ENCODE measurements around the gene AKR1C1.
"Not testable (repeated sequence)": the region's sequence is repeated elsewhere in the genome, so short reads cannot be mapped to it uniquely, and the experiment has no call there.

GRCh38 chr10:5031588-5031987 lies 68.4 kb downstream of the AKR1C1 start:
- not testable (repeated sequence) for TF ChIP-seq CTCF (IDR thresholded peaks at IDR 0.05); ELF4 (CRISPR knock-in tag; IDR thresholded peaks at IDR 0.05; ENCODE audit: low read depth); TEAD1 (CRISPR knock-in tag; IDR thresholded peaks at IDR 0.05); NR2C2 (CRISPR knock-in tag; IDR thresholded peaks at IDR 0.05); FOXP1 (CRISPR knock-in tag; IDR thresholded peaks at IDR 0.05; ENCODE audit: borderline replicate concordance); FOXK1 (CRISPR knock-in tag; IDR thresholded peaks at IDR 0.05); NFATC4 (CRISPR knock-in tag; IDR thresholded peaks at IDR 0.05); CBFB (CRISPR knock-in tag; IDR thresholded peaks at IDR 0.05; ENCODE audit: low read depth); SMAD4 (CRISPR knock-in tag; IDR thresholded peaks at IDR 0.05); HMGXB4 (CRISPR knock-in tag; IDR thresholded peaks at IDR 0.05); ZNF232 (CRISPR knock-in tag; IDR thresholded peaks at IDR 0.05); FOXP4 (CRISPR knock-in tag; IDR thresholded peaks at IDR 0.05)
- TF ChIP-seq, protein P1, sequence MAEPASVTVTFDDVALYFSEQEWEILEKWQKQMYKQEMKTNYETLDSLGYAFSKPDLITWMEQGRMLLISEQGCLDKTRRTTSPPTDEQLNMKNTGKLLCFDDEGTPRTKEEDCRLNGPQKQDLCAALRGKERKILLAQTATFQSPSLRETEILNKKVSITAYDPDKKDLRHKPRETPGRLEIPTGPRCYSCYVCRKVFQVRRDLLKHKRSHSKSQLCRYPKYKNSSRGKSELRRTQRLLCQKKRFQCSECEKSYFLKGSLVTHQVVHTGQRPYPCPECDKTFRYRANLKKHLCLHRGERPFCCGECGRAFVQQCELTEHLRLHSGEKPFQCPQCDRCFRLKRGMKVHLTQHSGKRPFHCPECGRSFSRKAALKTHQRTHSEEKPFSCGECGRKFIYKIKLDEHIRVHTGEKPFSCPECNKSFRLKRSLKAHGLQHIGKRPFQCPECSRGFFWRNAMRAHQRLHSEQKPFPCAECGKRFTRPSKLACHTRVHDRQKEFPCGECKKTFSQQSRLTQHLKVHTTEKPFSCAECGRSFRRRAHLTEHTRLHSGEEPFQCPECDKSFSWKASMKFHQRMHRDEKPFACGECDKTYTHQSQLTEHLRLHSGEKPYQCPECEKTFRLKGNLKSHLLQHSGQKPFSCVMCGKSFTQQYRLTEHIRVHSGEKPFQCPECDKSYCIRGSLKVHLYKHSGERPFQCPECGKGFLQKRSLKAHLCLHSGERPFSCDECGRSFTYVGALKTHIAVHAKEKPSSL (CRISPR knock-in tag; conservative IDR thresholded peaks at IDR 0.05) = not testable (repeated sequence)
- TF ChIP-seq, protein P2, sequence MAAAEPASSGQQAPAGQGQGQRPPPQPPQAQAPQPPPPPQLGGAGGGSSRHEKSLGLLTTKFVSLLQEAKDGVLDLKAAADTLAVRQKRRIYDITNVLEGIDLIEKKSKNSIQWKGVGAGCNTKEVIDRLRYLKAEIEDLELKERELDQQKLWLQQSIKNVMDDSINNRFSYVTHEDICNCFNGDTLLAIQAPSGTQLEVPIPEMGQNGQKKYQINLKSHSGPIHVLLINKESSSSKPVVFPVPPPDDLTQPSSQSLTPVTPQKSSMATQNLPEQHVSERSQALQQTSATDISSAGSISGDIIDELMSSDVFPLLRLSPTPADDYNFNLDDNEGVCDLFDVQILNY (CRISPR knock-in tag; IDR thresholded peaks at IDR 0.05) = not testable (repeated sequence)

Measured in WTC11 (cell line).